NCI-H82 treated with DMSO at 0.1 percent for 48 hours (cell line): Measurements from ENCODE around the gene IGSF3.
A peak's percentile ranks its signal among the peaks of the same experiment; 100 is the strongest.
"Not testable (repeated sequence)": the region's sequence is repeated elsewhere in the genome, so short reads cannot be mapped to it uniquely, and the experiment has no call there.

Source experiments
- DNase-seq: peaks from one replicate; lab custom pipeline; 2025; ENCODE audit not compliant: unreplicated experiment; lab: John Stamatoyannopoulos, UW

IGSF3 gene

DNA sequence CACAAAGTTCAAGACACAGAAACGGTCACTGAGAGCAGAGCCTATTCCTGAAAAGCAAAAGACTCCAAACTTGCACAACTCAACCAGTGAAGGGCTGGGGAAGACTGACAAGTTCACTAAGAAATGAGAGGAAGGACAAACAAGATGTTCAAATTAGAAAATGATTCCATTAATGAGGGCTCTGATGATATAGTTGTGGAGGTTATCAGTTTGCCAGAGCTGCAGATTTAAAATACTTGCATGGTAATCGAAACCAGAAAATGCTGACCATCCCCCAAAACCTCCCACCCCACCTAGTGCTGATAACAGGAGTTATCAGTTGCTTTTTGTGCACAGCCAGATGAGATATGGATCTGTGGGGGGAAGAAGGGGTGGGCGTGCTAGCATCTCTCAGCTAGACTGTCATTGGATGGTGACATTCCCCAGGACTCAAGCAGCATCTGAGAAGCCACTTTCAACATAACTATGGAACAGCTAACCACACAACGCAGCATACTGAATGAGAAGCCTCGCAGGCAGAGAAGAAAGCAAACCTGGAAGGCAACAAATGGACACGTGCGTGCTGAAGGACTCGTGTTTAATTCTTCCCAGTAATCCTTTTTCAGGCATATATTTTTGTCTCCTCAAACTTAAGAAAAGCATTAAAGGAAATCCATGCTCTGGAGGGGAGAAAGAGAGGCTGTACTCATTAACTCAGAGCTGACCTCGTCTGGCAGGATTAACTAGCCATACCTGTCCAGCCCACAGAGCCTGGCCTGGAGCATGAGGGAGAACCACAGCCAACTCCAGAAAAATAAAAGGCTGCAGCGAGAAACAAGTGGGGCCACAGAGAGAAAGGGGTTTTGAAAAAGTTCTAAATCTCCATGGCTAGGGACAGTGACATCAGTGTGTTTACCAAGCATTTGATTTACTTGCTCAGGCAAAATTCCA, 35.3 kb downstream of the IGSF3 start:
- not testable (repeated sequence) for DNase-seq

DNA sequence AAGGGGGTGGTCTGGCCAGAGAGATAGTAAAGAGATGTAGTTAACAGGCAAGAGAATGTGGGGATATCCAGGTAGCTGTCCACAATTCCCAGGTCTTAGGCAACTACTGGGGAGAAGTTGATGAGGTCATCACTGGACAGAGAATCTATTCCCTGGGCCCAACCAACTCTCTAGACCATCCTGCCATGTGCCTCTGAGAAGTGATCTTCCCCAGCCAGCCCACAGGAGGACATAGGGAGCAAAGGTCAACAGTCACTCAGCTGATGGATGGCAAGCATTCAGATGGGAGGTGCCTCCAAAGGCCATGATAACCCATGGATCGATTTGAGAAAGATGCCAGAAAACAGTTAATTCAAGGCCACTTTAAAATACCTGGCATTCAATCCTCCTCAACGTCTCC, 36.0 kb downstream of the IGSF3 start:
- DNase-seq: not testable (repeated sequence)

DNA sequence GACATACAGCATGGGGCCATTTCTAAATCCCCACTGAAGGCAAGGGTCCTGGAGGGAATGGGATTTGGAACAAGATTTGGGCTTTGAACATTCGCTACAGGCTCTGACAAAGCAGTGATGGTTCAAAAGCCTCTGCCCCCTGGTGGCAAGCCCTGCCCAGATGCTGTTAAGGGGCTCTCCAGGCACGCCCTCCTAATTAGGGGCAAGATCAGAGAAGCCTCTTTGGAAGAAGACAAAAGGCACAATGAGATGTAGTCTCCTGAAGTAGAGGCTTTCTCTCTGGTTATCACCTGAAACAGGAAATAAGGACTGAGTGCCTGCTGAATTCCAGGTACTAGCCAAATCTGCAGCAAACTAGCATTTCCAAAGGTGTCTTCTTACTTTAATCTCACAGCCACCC, 37.5 kb downstream of the IGSF3 start:
- not testable (repeated sequence) for DNase-seq

GRCh38 chr1:116629441-116629840, 38.1 kb downstream of the IGSF3 start:
- DNase-seq: not testable (repeated sequence)

- DNase-seq: no peak
Observed at GRCh38 chr1:116628448-116628847, 39.1 kb downstream of the IGSF3 start.

GRCh38 chr1:116627357-116627756, 40.2 kb downstream of the IGSF3 start:
- DNase-seq: not testable (repeated sequence)

DNA sequence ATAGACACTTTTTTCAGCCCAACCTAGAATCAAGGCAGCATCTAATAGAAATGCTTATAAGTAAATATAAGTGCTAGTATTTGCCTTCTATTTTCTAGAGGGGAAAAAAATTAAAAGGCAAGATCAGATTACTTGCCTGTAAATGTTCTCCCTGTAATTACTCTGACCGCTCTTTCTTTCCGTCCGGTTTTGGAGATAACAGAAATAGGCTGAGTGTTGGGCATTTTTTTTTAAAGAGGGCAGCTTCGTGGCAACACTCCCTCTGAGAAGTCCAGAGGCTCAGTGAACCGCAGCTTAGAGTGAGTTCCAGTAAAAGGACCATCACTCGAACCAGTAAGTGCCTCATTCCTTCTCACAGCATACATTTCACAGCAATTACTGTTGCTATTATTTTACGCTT, 40.6 kb downstream of the IGSF3 start:
- DNase-seq: not testable (repeated sequence)

DNA sequence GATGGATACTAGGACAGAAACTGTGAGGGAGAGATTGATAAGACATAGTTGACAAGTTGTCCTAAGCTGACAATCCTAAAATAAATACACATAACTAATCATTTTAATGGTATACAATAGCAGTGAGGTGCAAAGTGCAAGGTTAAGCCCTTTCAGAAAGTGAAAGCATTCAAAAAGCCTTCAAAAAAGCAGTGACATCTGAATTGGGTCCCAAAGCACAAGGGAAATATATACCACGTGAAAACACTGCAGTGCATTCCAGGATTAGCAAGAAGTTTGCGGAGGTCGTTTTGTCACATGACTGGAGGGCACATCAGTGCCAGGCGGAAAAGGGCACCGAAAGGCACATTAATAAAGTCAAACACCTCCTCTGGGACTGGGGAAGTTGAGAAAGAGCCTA, 42.4 kb downstream of the IGSF3 start:
- DNase-seq: not testable (repeated sequence)

DNA sequence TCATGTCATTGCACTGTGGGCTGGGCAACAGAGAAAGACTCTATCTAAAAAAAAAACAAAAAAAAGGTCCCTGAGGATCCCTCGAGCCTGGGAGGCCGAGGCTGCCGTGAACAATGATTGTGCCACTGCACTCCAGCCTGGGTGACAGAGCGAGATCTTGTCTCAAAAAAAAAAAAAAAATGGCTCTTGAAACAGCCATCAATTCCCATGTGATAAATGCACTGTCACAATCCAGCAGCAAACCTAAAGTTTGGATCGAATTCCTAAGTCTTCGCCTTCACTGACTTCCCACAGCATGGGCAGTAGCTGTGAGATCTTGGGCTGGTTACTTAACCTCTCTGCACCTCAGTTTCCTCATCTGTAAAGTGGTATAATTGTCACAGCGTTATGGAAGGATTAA, 43.5 kb downstream of the IGSF3 start:
- DNase-seq: no peak

DNA sequence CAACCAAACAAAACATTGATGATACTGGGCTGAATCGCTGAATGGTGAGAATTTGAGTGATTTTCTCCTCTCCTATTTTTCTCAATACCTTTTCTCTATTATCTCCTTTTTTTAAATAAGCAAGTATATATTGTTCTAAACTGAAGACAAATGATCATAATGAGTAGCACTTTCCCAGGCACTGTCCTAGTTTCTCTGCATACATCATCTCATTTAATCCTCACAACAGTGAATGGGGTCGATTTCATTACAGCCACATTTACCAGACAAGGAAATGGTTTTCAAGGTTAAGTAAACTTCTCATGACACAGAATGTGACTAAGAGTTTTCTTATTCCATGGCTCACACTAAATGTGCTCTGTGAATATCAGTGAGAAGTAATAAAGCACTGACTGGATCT, 45.0 kb downstream of the IGSF3 start:
- DNase-seq: not testable (repeated sequence)

- not testable (repeated sequence) for DNase-seq
Observed at GRCh38 chr1:116621756-116622155, 45.8 kb downstream of the IGSF3 start.

- DNase-seq: not testable (repeated sequence)
Observed at GRCh38 chr1:116620392-116620791, 47.1 kb downstream of the IGSF3 start.

DNA sequence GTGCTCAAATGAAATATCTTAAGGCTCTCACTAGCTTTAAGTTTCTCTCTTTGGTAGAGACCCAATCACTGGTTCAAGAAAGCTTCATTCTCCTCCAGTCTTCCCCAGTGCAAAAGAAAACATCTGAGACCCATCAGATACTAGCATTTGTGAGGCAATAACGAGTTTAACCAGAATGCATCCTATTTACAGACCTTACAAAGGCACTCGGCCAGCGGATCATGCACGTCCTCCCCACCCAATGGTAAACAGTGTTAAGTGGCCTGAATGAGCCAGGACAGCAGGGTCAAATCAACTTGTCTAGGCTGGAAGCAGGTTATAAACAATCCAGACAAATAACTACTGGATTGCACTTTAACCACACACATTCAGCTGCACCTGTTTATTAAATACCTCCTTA, 48.4 kb downstream of the IGSF3 start:
- DNase-seq: not testable (repeated sequence)

DNA sequence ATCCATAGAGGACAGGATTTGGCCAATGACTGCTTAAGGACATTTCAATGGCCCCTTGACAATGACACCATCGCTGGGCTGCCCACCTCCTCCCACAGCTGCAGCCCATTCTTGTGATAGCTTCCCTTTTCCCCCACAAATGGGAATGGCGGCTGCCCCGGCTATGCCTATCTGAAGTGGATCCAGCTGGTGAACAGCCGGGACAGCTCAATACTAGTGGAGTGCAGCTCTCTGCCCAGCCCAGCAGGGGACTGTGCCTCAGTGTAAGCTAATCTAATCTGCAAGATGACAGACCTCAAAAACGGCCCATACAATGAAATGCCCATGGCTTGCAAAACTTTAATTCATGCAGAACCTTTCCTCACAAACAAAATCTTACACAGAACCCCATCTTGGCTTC, 49.7 kb downstream of the IGSF3 start:
- not testable (repeated sequence) for DNase-seq

- not testable (repeated sequence) for DNase-seq
Observed at GRCh38 chr1:116613825-116614224, 53.7 kb downstream of the IGSF3 start.

- peak; percentile 37 for DNase-seq
Observed at GRCh38 chr1:116609801-116610371, 57.6 kb downstream of the IGSF3 start.

- DNase-seq: not testable (repeated sequence)
Observed at GRCh38 chr1:116608841-116609240, 58.7 kb downstream of the IGSF3 start.

DNA sequence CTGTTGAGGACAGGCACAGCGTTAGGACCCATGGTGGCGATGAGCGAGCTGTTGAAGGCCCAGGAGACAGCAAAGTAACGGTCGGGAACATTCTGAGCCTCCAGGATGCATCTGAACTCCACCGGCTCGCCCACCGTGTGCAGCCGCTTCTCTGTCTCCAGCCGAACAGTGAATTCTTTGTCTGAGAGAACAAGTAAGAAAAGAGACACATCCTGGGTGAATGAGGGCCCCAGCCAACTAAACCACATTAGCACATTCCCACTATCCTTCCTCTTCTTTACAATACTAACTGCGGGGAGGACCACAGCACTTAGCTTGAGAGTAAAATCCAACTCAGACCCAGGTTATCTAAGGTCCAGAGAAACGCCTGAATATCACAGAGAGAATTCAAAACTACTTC, 59.4 kb downstream of the IGSF3 start:
- not testable (repeated sequence) for DNase-seq

DNA sequence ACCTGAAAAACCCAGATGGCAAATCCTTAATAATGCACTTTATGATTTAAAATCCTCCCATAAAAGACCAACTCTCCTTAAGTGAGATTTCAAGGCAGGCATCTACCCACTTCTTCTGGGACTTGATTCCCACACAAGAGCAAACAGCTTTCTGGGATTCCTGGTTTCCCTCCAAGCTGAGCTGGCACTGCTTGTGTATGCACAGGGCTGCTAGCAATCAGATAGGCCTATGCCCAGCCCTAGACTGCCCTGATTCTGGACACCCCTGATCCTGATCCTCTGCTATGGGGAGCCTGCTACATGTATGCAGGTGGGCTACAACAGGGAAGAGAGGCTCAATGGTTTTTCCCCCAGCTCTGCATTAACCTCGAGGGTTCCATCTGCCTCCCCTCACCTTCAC, 60.1 kb downstream of the IGSF3 start:
- DNase-seq: not testable (repeated sequence)

DNA sequence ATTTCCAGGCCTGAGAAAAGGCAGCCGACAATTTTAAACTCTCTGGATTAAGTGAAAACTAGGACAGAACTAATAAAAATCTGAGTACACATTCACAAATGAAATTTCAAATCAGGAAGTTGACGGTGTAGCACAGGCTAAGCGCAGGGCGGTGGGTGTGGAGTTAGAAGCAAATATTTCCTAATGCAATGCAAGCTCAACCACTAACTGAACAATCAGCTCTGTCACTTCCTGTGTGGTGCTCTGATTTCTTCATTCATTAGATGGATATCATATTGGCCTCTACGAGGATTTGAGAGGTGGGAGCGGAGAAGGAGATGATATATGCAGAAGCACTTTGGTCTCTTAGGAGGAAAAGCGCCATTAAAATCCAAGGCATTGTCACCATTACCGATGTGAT, 61.5 kb downstream of the IGSF3 start:
- DNase-seq: not testable (repeated sequence)

GRCh38 chr1:116605315-116605714, 62.2 kb downstream of the IGSF3 start:
- DNase-seq: no peak

DNA sequence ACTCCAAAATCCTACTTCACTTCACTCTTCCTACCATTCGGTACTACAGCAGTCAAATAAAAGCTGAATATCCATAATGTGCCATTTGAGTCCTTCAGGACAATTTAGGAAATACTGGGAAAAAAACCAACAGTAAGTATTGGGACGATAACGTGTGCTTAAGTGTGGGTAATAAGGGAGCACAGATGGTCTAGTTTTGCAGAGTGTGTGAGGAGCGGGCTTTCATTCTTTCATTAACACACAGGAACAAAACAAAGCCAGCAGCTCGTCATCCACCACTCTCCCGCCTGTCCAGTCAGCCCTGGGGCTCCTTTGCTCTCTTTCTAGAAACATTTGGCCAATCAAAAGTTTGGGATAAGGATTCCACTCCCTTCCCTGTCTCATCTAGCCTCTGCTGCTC, 63.1 kb downstream of the IGSF3 start:
- not testable (repeated sequence) for DNase-seq
